ENCODE measurements around the gene POLR3E. TPM values are rescaled to one million over a fixed set of nuclear protein-coding genes. Genes with fewer than 3 reads are reported as not detected.

POLR3E gene
- total RNA-seq, 1 experiment from 2014 or later: 65.0 TPM

GRCh38 chr16:22278441-22279230 is 18.6 kb upstream of the POLR3E start:
- no peaks in the 10 kb centered on the region for H3K27me3 ChIP-seq (ENCODE audit: insufficient read depth, low read length)
- ChIA-PET CTCF (no interaction called here), POLR2A (no interaction called here), RAD21 (ENCODE audit: low non-redundant PET in 1 of 2, low total read pairs in 2 of 2, uncharacterized antibody in 2 of 2, unreplicated experiment in 2 of 2) (interaction anchor here in 1 of 2 experiments (0.6 kb wide), 1 partner anchor 17 kb away, joined by 5 read pairs; no protein-coding TSS in a partner anchor)
- BruUV-seq (replicated peaks): no TSS peak
- no peak overlapping the region for H3K4me3 ChIP-seq (replicated peaks in 1 of 2; ENCODE audit: low read depth in 1 of 2, low read length in 2 of 2)
- no peak overlapping the region for H3K4me2 ChIP-seq (ENCODE audit: low read length)
- H3K79me2 ChIP-seq (ENCODE audit: insufficient read depth, low read length): no peaks in the 10 kb centered on the region
- H3K9ac ChIP-seq (ENCODE audit: low read length): no peak overlapping the region
- no peaks in the 10 kb centered on the region for H3K9me2 ChIP-seq (ENCODE audit: insufficient read depth)
- no peak for DNase-seq (ENCODE audit: low read depth, low spot score)
- TF ChIP-seq REST (IDR thresholded peaks at IDR 0.05; ENCODE audit: low read depth) (no peak), RAD21 (IDR thresholded peaks at IDR 0.05; ENCODE audit: low read depth) (no peak), YY1 (IDR thresholded peaks at IDR 0.05; ENCODE audit: extremely low read depth, insufficient replicate concordance, low read depth, low read length) (no peak), MAX (IDR thresholded peaks at IDR 0.05) (no peak), TCF7L2 (IDR thresholded peaks at IDR 0.05; ENCODE audit: borderline replicate concordance, extremely low read depth, insufficient read depth, insufficient read length) (no peak), POLR2A (IDR thresholded peaks at IDR 0.05; ENCODE audit: borderline replicate concordance, extremely low read depth, insufficient read depth, insufficient read length) (no peak), ZBTB33 (IDR thresholded peaks at IDR 0.05; ENCODE audit: extremely low read depth, insufficient replicate concordance, low read length) (no peak), ZFX (IDR thresholded peaks at IDR 0.05) (no peak), ZNF274 (IDR thresholded peaks at IDR 0.05; ENCODE audit: low read depth, low read length) (no peak), SIN3A (IDR thresholded peaks at IDR 0.05; ENCODE audit: low read depth) (no peak), EZH2 (IDR thresholded peaks at IDR 0.05) (no peak)
- no peaks in the 10 kb centered on the region for H3K9me3 ChIP-seq (ENCODE audit: control insufficient read depth in 1 of 2, insufficient read depth in 1 of 2, low read depth in 1 of 2, low read length in 2 of 2)
- H3K27ac ChIP-seq (ENCODE audit: low read depth, low read length): no peak overlapping the region
- H3K4me1 ChIP-seq (ENCODE audit: control insufficient read depth in 1 of 2, insufficient read depth in 2 of 2, low read length in 2 of 2): no peaks in the 10 kb centered on the region
- peaks cover 5 to 26% of the 10 kb centered on the region in 2 experiments for H3K36me3 ChIP-seq (ENCODE audit: control insufficient read depth in 1 of 2, insufficient read depth in 2 of 2, low read length in 2 of 2)
- H4K20me1 ChIP-seq (ENCODE audit: insufficient read depth): no peaks in the 10 kb centered on the region
- H2AFZ ChIP-seq (ENCODE audit: low read depth, low read length, poor library complexity, severe bottlenecking): no peak overlapping the region
- no peak for ATAC-seq
- intact Hi-C loops (cut with micrococcal nuclease): no loop called here
